ENCODE data around the gene PRR14. TPM values are rescaled to one million over a fixed set of nuclear protein-coding genes. Genes with fewer than 3 reads are reported as not detected.

Gene PRR14
- 10 to 100 TPM in 7 of 9 donors, 1 to 10 TPM in 2; 9.6 to 70.4 (median 37.6) TPM for total RNA-seq
- polyA plus RNA-seq = 100 to 1,000 TPM in 2 of 3 donors, 10 to 100 TPM in 1; 29.8 to 204 (median 114) TPM
- long read RNA-seq, donor 1, partial matches to known transcripts = 0 of 1 reads
- long read RNA-seq, donor 1, other reads (novel, unspliced or antisense) = 0 of 1 reads
- long read RNA-seq, donor 2, partial matches to known transcripts = 0 of 1 reads
- long read RNA-seq, donor 2, other reads (novel, unspliced or antisense) = 0 of 1 reads
- long read RNA-seq, donor 3, partial matches to known transcripts = 0 of 2 reads
- long read RNA-seq, donor 3, other reads (novel, unspliced or antisense) = 0 of 2 reads
- long read RNA-seq, donor 4 = 0 reads
- long read RNA-seq, donor 5, transcript PRR14-203 (11 exons, 2,316 nt) = minor isoform, 7 of 36 reads
- long read RNA-seq, donor 5, transcript PRR14-202 (12 exons, 2,198 nt) = major isoform, 13 of 36 reads
- long read RNA-seq, donor 5, partial matches to known transcripts = 4 of 36 reads
- long read RNA-seq, donor 5, other reads (novel, unspliced or antisense) = 12 of 36 reads
- long read RNA-seq, donor 6, partial matches to known transcripts = 3 of 6 reads
- long read RNA-seq, donor 6, other reads (novel, unspliced or antisense) = 2 of 6 reads
- long read RNA-seq, donor 7, partial matches to known transcripts = 0 of 2 reads
- long read RNA-seq, donor 7, other reads (novel, unspliced or antisense) = 0 of 2 reads
- long read RNA-seq, donor 8, partial matches to known transcripts = 0 of 1 reads
- long read RNA-seq, donor 8, other reads (novel, unspliced or antisense) = 0 of 1 reads
- long read RNA-seq, donor 9, partial matches to known transcripts = 0 of 2 reads
- long read RNA-seq, donor 9, other reads (novel, unspliced or antisense) = 0 of 2 reads
- long read RNA-seq, donor 10, partial matches to known transcripts = 0 of 5 reads
- long read RNA-seq, donor 10, other reads (novel, unspliced or antisense) = 0 of 5 reads

DNA sequence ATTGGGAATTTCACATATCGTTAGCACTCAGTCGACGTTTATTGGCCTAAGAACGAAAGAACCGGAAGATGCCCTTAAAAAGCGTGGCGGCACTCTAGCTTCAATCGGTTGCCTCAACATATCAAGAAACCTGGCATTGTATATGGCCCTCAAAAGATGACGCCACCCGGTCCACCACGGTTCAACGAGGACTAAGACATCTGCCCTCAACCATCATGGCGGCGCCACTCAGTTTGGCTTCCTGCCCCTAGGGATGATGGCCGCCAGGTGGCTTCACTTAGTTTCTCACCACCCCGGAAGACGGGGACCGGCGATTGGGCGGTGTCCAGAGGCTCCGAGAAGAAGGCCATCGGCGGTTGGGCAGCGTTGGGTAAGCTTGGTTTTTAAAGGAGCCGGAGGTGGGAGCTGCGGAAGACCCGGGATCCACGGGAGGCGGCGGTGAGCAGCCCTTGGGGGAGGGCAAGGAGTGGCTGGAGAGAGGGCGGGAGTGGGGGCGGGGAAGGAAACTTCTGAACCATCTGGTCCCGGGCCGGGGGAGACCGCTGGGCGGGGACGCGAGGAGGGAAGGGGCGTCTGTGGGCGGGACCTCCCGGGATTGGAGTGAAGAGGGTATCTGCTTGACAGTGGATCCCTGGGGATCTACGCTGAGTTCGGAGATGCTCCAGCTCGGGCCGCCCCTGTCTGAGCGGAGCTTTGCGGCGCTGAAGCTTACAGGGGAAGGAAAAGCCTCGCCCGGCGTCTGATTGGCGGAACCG, at the start of gene PRR14:
Gene PRR14 (plus strand): TSS at position 592 of the 755 bp plus-strand sequence. CDS start 686 bp downstream, outside the sequence.
- Histone ChIP-seq H3K27ac (peak within 1 kb of the TSS; percentile 55 to 94 (median 87)), H3K36me3 (replicated peaks in 1 of 2) (peaks cover 0 to 32% of the 10 kb centered on the region in 2 donors), H3K27me3 (no peaks in the 10 kb centered on the region), H3K4me3 (peak within 1 kb of the TSS; percentile 18 to 73 (median 49)), H3K4me1 (replicated peaks in 1 of 2) (peaks cover 8 to 12% of the 10 kb centered on the region in 2 donors), H3K9me3 (replicated peaks in 1 of 3) (no peaks in the 10 kb centered on the region)
- intact Hi-C loops (cut with DNase I) = no loop called here
- peak; percentile 21 to 71 for TF ChIP-seq POLR2A (IDR thresholded peaks at IDR 0.05)
- TF ChIP-seq, protein P1, sequence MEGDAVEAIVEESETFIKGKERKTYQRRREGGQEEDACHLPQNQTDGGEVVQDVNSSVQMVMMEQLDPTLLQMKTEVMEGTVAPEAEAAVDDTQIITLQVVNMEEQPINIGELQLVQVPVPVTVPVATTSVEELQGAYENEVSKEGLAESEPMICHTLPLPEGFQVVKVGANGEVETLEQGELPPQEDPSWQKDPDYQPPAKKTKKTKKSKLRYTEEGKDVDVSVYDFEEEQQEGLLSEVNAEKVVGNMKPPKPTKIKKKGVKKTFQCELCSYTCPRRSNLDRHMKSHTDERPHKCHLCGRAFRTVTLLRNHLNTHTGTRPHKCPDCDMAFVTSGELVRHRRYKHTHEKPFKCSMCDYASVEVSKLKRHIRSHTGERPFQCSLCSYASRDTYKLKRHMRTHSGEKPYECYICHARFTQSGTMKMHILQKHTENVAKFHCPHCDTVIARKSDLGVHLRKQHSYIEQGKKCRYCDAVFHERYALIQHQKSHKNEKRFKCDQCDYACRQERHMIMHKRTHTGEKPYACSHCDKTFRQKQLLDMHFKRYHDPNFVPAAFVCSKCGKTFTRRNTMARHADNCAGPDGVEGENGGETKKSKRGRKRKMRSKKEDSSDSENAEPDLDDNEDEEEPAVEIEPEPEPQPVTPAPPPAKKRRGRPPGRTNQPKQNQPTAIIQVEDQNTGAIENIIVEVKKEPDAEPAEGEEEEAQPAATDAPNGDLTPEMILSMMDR (IDR thresholded peaks at IDR 0.05) = peak; percentile 25 to 70 (median 45)
- 1 to 4% (median 1%) methylated on average over 19 to 53 of the region's 53 CpGs for WGBS, 4 donors
- DNase-seq = peak; percentile 99 to 100 (median 100)

DNA sequence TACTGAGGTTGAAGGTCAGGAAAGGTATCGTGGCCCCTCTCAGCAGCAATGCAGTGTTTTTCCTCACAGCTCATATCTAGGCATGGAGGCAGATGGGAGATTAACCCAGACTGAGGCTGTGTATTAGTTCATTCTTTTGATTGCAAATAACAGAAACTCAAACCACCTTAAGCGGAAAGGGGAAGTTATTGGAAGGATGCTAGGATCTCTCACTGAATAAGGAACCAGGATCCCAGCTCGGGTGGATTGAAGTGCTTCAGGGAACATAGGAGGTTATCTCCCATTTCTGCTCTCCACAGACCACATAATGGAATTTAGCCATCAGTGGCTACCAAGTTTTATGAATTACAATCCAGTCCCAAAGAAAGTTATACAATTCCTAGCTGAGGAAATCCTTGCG, 48.8 kb upstream of the PRR14 start:
- Histone ChIP-seq H3K36me3 (replicated peaks in 1 of 2) (peaks cover 0 to 36% of the 10 kb centered on the region in 2 donors), H3K9me3 (replicated peaks in 1 of 3) (no peaks in the 10 kb centered on the region), H3K4me1 (replicated peaks in 1 of 2) (peaks cover 9 to 21% of the 10 kb centered on the region in 2 donors), H3K27ac (peak overlapping the region in 2 of 5 donors; percentile 65 to 83), H3K27me3 (no peaks in the 10 kb centered on the region), H3K4me3 (no peak overlapping the region)
- WGBS, 4 donors = 76 to 87% (median 80%) methylated on average over 4 of the region's 4 CpGs
- no peak for DNase-seq
- no peak for TF ChIP-seq POLR2A (IDR thresholded peaks at IDR 0.05)
- TF ChIP-seq, protein P1 (IDR thresholded peaks at IDR 0.05) = no peak
- intact Hi-C loops (cut with DNase I) = no loop called here

DNA sequence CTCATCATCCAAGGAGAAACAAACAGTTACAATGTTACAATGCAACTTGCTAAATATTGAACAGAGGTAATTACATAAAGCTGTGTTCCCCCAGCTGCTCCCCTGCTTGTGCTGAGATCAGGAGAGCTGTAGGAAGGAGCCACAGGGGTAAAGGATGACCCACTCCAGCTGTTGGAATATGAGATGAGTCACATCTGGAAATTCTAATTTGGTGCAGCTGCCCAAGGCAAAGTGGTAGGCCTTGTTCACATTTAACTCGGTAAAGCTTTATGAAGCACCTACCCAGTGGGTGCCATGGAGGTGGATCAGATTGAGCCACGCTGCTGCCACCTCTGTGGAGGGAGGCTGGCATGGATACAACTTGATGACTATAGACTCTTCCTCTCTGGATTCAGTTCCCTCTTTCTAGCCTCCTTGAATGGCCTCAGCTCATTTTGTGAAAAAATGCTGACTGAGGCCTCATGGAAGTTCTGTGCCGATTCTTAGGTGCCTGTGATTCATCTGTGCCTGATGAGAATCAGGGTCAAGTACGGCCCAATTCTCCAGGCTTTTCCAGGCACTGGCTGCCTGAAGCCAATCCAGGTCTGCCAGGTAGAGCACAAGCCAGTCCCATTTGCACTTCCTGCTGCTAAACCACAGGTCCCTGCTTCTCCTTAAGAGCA, 48.0 kb upstream of the PRR14 start:
- Histone ChIP-seq H3K36me3 (replicated peaks in 1 of 2) (peaks cover 0 to 41% of the 10 kb centered on the region in 2 donors), H3K4me1 (replicated peaks in 1 of 2) (peaks cover 9 to 21% of the 10 kb centered on the region in 2 donors), H3K4me3 (no peak overlapping the region), H3K27me3 (no peaks in the 10 kb centered on the region), H3K27ac (peak overlapping the region in 4 of 5 donors; percentile 3 to 83 (median 44)), H3K9me3 (replicated peaks in 1 of 3) (no peaks in the 10 kb centered on the region)
- peak in 5 of 7 donors; percentile 55 to 76 (median 62) for DNase-seq
- intact Hi-C loops (cut with DNase I) = no loop called here
- no peak for TF ChIP-seq POLR2A (IDR thresholded peaks at IDR 0.05)
- TF ChIP-seq, protein P1 (IDR thresholded peaks at IDR 0.05) = no peak
- 19 to 38% (median 32%) methylated on average over 4 of the region's 4 CpGs for WGBS, 4 donors

Measured in adrenal gland (tissue), 19 donors.